ENCODE results near the gene CHD9NB.

The CHD9NB gene

DNA sequence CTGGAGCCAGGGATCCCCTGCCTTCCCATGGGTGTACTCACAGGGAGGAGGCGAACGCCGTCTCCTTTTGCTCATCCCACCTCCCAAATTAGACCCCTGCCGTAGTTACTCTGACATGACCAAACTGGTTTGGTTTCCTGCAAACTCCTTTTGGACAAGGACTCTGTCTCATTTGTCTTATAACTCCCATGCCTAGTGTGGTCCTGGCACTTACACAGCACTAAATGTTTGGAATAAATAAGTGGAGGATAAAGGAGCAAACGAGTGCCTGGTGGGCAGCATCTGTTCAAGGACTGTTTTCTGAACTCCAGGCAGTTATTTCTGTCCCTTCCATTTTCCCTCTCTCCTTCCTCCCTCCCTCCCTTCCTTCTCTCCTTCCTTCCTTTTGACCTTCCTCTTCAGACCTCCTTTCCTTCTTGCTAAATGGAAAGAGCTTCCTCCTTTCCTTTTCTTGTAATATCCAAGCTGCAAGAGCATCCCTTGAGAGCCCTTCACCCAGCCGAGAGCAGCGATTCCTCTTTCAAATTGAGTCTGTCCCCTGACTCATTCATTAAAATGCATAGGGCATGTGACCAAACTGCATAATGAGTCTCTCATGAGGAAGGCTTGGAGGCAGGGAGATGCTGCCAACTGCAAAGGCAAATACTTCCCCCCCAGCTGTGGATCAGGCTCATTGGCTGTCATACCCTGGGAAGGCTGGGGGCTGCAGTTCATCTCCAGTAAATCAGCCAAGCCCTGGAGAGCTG, 38.9 kb upstream of the CHD9NB start:
- 41% methylated on average over 7 of the region's 7 CpGs for WGBS
- no peak overlapping the region; the same call in 1 of the 2 replicates for H3K9ac ChIP-seq (ENCODE audit: low read depth, low read length)
- H3K9me3 ChIP-seq (ENCODE audit: insufficient read depth, low read depth, low read length): no peaks in the 10 kb centered on the region
- peak overlapping the region; percentile 84 for H3K27ac ChIP-seq (ENCODE audit: low read depth, low read length)
- no peaks in the 10 kb centered on the region for H3K27me3 ChIP-seq (ENCODE audit: insufficient read depth, low read length)
- peaks cover 50% of the 10 kb centered on the region for H3K4me1 ChIP-seq (ENCODE audit: insufficient read depth, low read length)
- H3K36me3 ChIP-seq (ENCODE audit: insufficient read depth, low read length): no peaks in the 10 kb centered on the region
- H3K4me3 ChIP-seq (ENCODE audit: low read length): no peak overlapping the region

DNA sequence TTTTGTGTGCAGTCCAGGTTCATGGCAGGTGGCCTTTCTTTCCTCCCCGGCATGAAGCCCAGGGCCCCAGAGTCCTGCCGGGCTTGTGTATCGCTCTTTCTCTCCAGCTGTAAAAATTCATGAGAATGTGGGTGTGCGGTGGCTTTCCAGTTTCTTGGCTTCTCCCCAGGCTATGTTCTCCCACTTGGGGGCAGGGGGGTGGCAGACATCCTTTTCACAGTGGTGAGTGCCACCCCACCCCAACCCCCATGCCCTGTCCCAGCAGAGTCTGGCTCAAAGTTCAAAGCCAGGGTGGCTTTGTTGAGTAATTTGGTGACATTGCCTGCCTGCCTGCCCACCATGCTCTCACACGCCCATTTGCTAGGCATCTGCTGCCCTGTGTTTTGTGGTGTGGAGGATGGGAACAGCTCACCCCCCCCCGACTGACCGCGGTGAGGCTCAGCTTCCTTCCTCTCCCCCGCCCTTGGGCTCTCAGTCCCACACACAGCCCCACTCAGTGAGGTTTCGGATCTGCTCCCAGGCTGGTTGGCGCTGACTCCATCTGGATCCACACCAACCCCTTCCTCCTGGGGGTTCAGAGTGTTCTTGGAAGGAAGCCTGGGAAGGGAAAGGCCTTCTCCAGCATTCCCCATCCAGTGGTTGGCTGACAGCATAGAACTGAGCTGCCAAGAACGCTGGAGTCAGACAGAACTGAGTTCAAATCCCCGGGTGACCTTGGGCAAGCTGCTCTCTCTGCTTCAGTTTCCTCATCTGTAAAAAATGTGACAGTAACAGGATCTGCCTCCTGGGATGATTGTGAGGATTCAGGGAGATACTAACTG, 38.1 kb upstream of the CHD9NB start:
- H3K27ac ChIP-seq (ENCODE audit: low read depth, low read length): peak overlapping the region; percentile 84

DNA sequence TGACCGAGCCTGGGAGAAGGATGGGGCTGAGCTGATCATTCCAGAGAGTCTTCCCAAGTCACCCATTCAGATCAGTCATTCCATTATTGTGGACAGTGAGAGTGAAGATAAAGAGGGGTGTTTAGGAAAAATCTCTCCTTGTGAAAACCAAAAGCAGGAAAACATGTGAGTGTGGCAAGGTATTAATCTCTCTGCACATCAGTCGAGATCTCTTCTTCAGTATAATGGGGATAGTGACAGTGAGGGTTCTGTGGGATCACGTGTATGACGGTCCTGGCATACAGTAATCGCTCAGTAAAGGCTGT, 37.5 kb upstream of the CHD9NB start:
- Histone ChIP-seq H3K4me1 (ENCODE audit: insufficient read depth, low read length) (peaks cover 62% of the 10 kb centered on the region), H3K9ac (ENCODE audit: low read depth, low read length) (peak overlapping the region; percentile 6; the same call in 1 of the 2 replicates), H3K9me3 (ENCODE audit: insufficient read depth, low read depth, low read length) (no peaks in the 10 kb centered on the region), H3K36me3 (ENCODE audit: insufficient read depth, low read length) (no peaks in the 10 kb centered on the region), H3K27me3 (ENCODE audit: insufficient read depth, low read length) (no peaks in the 10 kb centered on the region), H3K4me3 (ENCODE audit: low read length) (no peak overlapping the region), H3K27ac (ENCODE audit: low read depth, low read length) (peak overlapping the region; percentile 84)
- 31% methylated on average over 5 of the region's 5 CpGs for WGBS

More for the DNA sequence above, 38.1 kb upstream of the CHD9NB start:
- no peaks in the 10 kb centered on the region for H3K27me3 ChIP-seq (ENCODE audit: insufficient read depth, low read length)
- no peak overlapping the region for H3K4me3 ChIP-seq (ENCODE audit: low read length)
- H3K9me3 ChIP-seq (ENCODE audit: insufficient read depth, low read depth, low read length): no peaks in the 10 kb centered on the region
- WGBS: 37% methylated on average over 13 of the region's 13 CpGs
- H3K36me3 ChIP-seq (ENCODE audit: insufficient read depth, low read length): no peaks in the 10 kb centered on the region
- H3K4me1 ChIP-seq (ENCODE audit: insufficient read depth, low read length): peaks cover 56% of the 10 kb centered on the region
- H3K9ac ChIP-seq (ENCODE audit: low read depth, low read length): peak overlapping the region; percentile 6

DNA sequence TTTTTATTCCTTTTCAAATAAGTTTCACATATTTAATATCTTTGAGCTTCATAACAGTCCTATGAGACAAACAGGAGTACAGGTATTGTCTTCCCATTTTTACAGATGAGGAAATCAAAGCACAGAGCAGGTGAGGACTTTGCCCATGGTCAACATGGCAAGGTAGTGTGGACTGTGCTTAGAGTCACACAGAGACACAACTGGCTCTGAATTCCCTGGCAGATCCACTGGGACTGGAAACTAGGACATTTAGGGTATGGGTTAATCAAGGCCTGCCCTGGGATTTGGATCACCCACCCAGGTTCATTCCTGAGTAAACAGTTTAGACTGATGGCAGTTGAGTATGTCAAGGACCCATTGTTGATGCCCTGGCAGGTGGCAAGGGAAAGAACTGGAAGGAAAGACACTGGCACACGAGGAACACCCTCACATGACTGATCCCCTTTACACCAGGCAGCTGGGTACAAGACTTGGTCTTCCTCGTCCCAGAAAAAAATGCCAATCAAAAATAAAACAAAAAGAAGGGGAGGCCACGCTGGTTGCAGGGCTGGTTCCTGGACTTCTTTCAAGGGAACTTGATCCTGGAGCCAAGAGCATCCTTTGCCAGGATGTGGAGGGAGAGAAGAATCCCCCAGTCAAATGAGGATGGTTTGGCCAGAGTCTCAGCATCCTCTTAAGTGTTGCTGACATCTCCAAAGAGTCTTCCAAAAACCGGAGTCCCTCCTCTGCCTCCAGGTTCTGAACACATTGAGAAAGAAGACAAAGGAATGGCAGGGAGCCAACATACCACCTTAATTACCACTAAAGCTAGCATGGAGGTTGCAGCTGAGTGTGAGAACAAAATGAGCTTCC, 37.0 kb upstream of the CHD9NB start:
- peaks cover 67% of the 10 kb centered on the region for H3K4me1 ChIP-seq (ENCODE audit: insufficient read depth, low read length)
- 58% methylated on average over 4 of the region's 4 CpGs for WGBS
- no peak overlapping the region for H3K4me3 ChIP-seq (ENCODE audit: low read length)
- no peaks in the 10 kb centered on the region for H3K9me3 ChIP-seq (ENCODE audit: insufficient read depth, low read depth, low read length)
- no peaks in the 10 kb centered on the region for H3K27me3 ChIP-seq (ENCODE audit: insufficient read depth, low read length)
- H3K27ac ChIP-seq (ENCODE audit: low read depth, low read length): peak overlapping the region; percentile 84
- no peaks in the 10 kb centered on the region for H3K36me3 ChIP-seq (ENCODE audit: insufficient read depth, low read length)
- peak overlapping the region; percentile 6; the same call in 1 of the 2 replicates for H3K9ac ChIP-seq (ENCODE audit: low read depth, low read length)

DNA sequence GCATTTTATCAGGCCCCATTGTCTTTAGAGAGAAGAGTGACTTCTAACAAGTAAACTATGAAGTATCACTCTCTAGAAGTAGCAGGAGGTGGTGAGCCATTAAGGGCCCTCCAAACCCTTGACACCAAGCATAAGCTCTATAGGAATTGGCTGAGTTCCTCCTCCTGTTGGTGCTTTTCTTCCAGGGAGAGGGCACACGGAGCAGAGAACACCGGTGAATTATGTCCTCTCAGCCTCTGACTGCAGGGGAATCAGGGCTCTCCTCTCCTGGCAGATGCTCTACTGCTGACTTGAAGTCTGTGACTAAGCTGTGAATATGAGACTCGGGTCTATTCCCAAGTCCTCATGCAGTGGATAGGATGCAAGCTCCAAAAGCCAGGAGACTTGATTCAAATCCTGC, 34.4 kb upstream of the CHD9NB start:
- 61% methylated on average over 3 of the region's 3 CpGs for WGBS
- peaks cover 69% of the 10 kb centered on the region for H3K4me1 ChIP-seq (ENCODE audit: insufficient read depth, low read length)
- no peaks in the 10 kb centered on the region for H3K9me3 ChIP-seq (ENCODE audit: insufficient read depth, low read depth, low read length)
- H3K27me3 ChIP-seq (ENCODE audit: insufficient read depth, low read length): no peaks in the 10 kb centered on the region
- H3K27ac ChIP-seq (ENCODE audit: low read depth, low read length): peak overlapping the region; percentile 41; the same call in 1 of the 2 replicates
- H3K36me3 ChIP-seq (ENCODE audit: insufficient read depth, low read length): no peaks in the 10 kb centered on the region
- no peak overlapping the region for H3K4me3 ChIP-seq (ENCODE audit: low read length)
- no peak overlapping the region for H3K9ac ChIP-seq (ENCODE audit: low read depth, low read length)

DNA sequence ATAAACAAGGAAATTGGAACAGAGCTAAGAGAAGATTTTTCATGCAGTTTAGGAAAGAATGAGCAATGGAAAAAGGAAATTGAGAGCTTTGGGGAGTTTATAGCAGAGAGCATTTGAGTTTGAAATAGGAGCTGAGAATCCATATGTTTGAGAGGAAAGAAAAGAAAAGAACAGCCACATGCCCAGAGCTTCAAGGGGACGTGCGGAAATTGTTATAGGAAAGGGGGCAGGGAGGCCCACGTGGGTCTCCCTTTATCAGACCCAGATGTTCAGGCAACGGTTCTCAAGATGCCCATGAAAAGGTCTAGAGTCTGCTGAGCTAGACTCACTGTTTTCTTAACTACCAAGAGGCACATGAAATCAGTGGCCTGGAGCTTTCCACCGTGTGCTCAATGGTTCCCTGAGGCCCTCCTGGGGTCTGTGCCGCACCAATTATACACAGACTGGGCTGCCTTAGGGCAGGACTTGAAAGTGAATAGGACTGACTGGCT, 33.3 kb upstream of the CHD9NB start:
- H3K4me1 ChIP-seq (ENCODE audit: insufficient read depth, low read length): peaks cover 62% of the 10 kb centered on the region
- WGBS: 51% methylated on average over 6 of the region's 6 CpGs
- H3K27ac ChIP-seq (ENCODE audit: low read depth, low read length): 0 out of 2 replicates have a peak overlapping the region, but pooled peaks have one; percentile 10
- no peaks in the 10 kb centered on the region for H3K36me3 ChIP-seq (ENCODE audit: insufficient read depth, low read length)
- no peak overlapping the region for H3K4me3 ChIP-seq (ENCODE audit: low read length)
- H3K27me3 ChIP-seq (ENCODE audit: insufficient read depth, low read length): no peaks in the 10 kb centered on the region
- no peak overlapping the region for H3K9ac ChIP-seq (ENCODE audit: low read depth, low read length)
- H3K9me3 ChIP-seq (ENCODE audit: insufficient read depth, low read depth, low read length): no peaks in the 10 kb centered on the region

DNA sequence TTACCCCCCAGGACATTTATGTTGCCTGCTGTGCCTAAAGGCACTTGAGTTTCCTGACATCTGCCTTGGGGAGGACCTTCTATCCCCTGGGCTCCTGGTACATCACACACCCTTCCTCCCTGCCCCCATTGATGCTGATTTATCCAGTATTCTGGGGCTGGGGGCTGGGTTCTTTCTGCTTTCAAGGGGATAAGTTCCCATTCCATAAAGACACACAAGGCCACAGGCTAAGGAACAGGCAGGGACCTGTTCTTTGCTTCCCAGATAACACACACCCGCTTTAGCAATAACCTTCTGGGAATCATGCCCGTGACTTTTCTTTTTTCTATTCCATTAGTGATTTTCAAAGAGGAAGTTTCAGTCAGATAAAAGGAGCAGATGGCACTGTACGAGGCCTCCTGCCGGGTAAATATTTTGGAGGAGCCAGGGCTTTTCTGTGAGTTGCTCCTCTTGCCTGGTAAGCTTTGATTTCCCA, 32.7 kb upstream of the CHD9NB start:
- Histone ChIP-seq H3K9ac (ENCODE audit: low read depth, low read length) (no peak overlapping the region), H3K27ac (ENCODE audit: low read depth, low read length) (no peak overlapping the region), H3K27me3 (ENCODE audit: insufficient read depth, low read length) (no peaks in the 10 kb centered on the region), H3K36me3 (ENCODE audit: insufficient read depth, low read length) (no peaks in the 10 kb centered on the region), H3K9me3 (ENCODE audit: insufficient read depth, low read depth, low read length) (no peaks in the 10 kb centered on the region), H3K4me3 (ENCODE audit: low read length) (no peak overlapping the region), H3K4me1 (ENCODE audit: insufficient read depth, low read length) (peaks cover 62% of the 10 kb centered on the region)
- 65% methylated on average over 4 of the region's 4 CpGs for WGBS

DNA sequence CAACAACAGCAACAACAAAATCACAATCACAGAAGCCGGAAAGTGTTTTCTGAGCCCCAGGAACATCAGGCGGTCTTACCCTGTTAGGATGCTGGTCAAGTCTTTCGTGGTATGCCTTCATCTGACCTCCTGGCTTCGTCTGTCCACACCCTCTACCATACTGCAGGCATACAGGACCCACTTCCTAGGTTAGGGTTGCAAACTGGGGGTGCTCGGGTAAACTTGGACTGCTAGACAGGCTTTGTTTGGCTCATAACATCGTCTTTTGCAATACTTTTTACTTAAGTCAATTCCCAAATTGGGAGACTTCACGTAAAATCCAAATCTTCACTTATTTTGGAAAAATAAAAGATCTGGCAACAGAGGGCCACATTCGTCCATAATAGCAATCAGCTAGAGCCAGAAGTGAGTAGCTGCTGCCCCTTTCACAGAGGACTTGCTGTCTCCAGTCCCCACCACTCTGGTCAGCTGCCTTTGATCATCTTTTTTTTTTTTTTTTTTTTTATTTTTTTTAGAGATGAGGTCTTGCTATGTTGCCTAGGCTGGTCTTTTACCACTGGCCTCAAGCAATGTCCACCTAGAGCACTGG, 32.1 kb upstream of the CHD9NB start:
- WGBS: 89% methylated on average over 8 of the region's 8 CpGs
- peaks cover 62% of the 10 kb centered on the region for H3K4me1 ChIP-seq (ENCODE audit: insufficient read depth, low read length)
- H3K9ac ChIP-seq (ENCODE audit: low read depth, low read length): no peak overlapping the region

DNA sequence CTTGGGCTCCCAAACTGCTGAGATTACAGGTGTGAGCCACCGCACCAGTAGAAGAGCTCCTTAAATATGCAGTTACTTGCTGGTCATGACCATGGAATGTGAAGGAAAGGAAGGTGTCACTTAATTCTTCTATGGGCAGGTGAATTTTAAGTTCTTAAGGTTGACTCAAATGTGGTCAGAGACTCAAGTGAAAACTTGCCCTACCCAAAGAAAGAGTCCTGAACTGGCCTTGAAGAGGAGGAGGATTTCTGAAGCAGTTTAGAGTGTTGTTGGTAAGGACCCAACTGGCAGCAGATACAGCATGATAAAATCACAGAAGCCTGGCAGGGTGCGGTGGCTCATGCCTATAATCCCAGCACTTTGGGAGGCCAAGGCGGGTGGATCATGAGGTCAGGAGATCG, 31.4 kb upstream of the CHD9NB start:
- peaks cover 62% of the 10 kb centered on the region for H3K4me1 ChIP-seq (ENCODE audit: insufficient read depth, low read length)
- no peak overlapping the region for H3K9ac ChIP-seq (ENCODE audit: low read depth, low read length)
- 95% methylated on average over 4 of the region's 4 CpGs for WGBS
- H3K9me3 ChIP-seq (ENCODE audit: insufficient read depth, low read depth, low read length): no peaks in the 10 kb centered on the region
- no peaks in the 10 kb centered on the region for H3K36me3 ChIP-seq (ENCODE audit: insufficient read depth, low read length)
- H3K4me3 ChIP-seq (ENCODE audit: low read length): no peak overlapping the region
- no peak overlapping the region for H3K27ac ChIP-seq (ENCODE audit: low read depth, low read length)
- no peaks in the 10 kb centered on the region for H3K27me3 ChIP-seq (ENCODE audit: insufficient read depth, low read length)

More for the DNA sequence above, 32.1 kb upstream of the CHD9NB start:
- Histone ChIP-seq H3K9me3 (ENCODE audit: insufficient read depth, low read depth, low read length) (no peaks in the 10 kb centered on the region), H3K27me3 (ENCODE audit: insufficient read depth, low read length) (no peaks in the 10 kb centered on the region), H3K27ac (ENCODE audit: low read depth, low read length) (no peak overlapping the region), H3K36me3 (ENCODE audit: insufficient read depth, low read length) (no peaks in the 10 kb centered on the region), H3K4me3 (ENCODE audit: low read length) (no peak overlapping the region)

DNA sequence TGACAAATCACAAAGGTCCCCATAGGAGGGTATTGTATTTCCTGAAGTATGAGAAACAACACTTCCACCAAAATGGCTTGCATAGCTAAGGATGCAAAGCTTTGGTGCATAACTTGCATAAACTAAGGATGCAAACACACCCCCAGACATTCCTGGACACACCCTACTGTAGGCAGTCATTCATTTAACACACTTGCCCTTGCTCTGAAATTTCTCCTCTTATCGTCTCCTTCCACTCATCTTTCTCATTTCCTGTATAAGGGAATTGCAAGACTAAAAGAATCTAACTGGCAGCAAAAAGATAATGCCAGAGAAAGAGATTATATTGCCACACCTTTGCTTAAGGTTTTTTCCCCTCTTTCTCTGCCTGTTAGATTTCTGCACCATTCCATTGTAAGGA, 30.4 kb upstream of the CHD9NB start:
- Histone ChIP-seq H3K4me3 (ENCODE audit: low read length) (no peak overlapping the region), H3K9ac (ENCODE audit: low read depth, low read length) (no peak overlapping the region), H3K36me3 (ENCODE audit: insufficient read depth, low read length) (no peaks in the 10 kb centered on the region), H3K9me3 (ENCODE audit: insufficient read depth, low read depth, low read length) (peaks cover 1% of the 10 kb centered on the region; the same call in 1 of the 2 replicates), H3K27me3 (ENCODE audit: insufficient read depth, low read length) (no peaks in the 10 kb centered on the region), H3K4me1 (ENCODE audit: insufficient read depth, low read length) (peaks cover 65% of the 10 kb centered on the region), H3K27ac (ENCODE audit: low read depth, low read length) (no peak overlapping the region)
- WGBS: 90% methylated on average over 1 of the region's 1 CpG
